ENCODE measurements around the gene GALNT13. TPM values are rescaled to one million over a fixed set of nuclear protein-coding genes. Genes with fewer than 3 reads are reported as not detected.

Gene GALNT13
- total and polyA plus RNA-seq, 10 of the 15 experiments (the other 5 are each of a cell fraction or from before 2014, with no cell fraction given), result 0.04 TPM; not detected in 9

DNA sequence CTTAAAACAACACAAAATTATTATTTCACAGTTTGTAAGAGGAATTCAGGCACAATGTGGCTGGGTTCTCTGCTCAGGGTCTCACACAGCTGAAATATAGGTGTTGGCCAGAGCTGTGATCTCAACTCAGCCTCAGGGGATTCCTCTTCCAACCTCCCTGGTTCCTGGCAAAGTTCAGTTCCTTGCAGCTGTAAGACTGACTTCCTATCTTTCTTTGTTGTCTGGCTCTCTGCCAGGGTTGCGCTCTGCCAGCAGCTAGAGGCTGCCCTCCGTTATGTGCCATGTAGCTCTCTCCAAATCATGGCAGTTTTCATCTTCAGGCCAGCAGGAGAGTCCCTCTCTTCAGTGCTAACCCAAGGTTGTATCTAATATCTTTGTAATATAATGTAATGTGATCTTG is 554.3 kb downstream of the GALNT13 start (continued):
- TF ChIP-seq, protein P1, sequence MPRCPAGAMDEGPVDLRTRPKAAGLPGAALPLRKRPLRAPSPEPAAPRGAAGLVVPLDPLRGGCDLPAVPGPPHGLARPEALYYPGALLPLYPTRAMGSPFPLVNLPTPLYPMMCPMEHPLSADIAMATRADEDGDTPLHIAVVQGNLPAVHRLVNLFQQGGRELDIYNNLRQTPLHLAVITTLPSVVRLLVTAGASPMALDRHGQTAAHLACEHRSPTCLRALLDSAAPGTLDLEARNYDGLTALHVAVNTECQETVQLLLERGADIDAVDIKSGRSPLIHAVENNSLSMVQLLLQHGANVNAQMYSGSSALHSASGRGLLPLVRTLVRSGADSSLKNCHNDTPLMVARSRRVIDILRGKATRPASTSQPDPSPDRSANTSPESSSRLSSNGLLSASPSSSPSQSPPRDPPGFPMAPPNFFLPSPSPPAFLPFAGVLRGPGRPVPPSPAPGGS (IDR thresholded peaks at IDR 0.05; ENCODE audit: borderline replicate concordance, insufficient read depth, low read depth, low read length, poor library complexity, severe bottlenecking), result no peak

GRCh38 chr2:154427453-154427852 is 555.7 kb downstream of the GALNT13 start:
- Histone ChIP-seq H3K36me3 (ENCODE audit: control insufficient read depth in 2 of 2, insufficient read depth in 2 of 2, low read length in 1 of 2) (no peaks in the 10 kb centered on the region), H3K9ac (ENCODE audit: control insufficient read depth, insufficient read depth, low read length) (no peak overlapping the region), H2AFZ (ENCODE audit: control insufficient read depth, low read depth, low read length) (no peak overlapping the region), H3K27me3 (replicated peaks in 1 of 2; ENCODE audit: control insufficient read depth in 2 of 2, insufficient read depth in 2 of 2, low read length in 1 of 2) (no peaks in the 10 kb centered on the region), H3K4me3 (no peak overlapping the region), H3K4me1 (ENCODE audit: control insufficient read depth, insufficient read depth, low read length) (no peaks in the 10 kb centered on the region), H4K20me1 (ENCODE audit: control insufficient read depth, insufficient read depth) (no peaks in the 10 kb centered on the region), H3K27ac (ENCODE audit: control insufficient read depth, insufficient read depth) (no peak overlapping the region), H3K4me2 (ENCODE audit: control insufficient read depth, insufficient read depth) (no peak overlapping the region), H3K9me3 (replicated peaks; ENCODE audit: control insufficient read depth, insufficient read depth, low read length) (no peaks in the 10 kb centered on the region), H3K79me2 (ENCODE audit: control insufficient read depth, insufficient read depth, low read length) (no peaks in the 10 kb centered on the region)
- intact Hi-C loops (cut with micrococcal nuclease; ENCODE audit: unreplicated experiment), result no loop called here
- ATAC-seq (no peak), FAIRE-seq (no peak), DNase-seq (ENCODE audit: low read depth, low spot score) (no peak)
- RAD21 ChIA-PET (ENCODE audit: unreplicated experiment), result no interaction called here
- POLR2A ChIA-PET, result no interaction called here
- SMC1A ChIA-PET (ENCODE audit: uncharacterized antibody, unreplicated experiment), result no interaction called here
- in situ Hi-C loops (cut with MboI), result loop anchor here (25.0 kb wide), 1 partner anchor 810 kb away; no protein-coding TSS in a partner anchor
- TF ChIP-seq RBBP5 (conservative IDR thresholded peaks at IDR 0.05) (no peak), BACH1 (IDR thresholded peaks at IDR 0.05; ENCODE audit: borderline replicate concordance) (no peak), HDAC2 (IDR thresholded peaks at IDR 0.05) (no peak), RAD21 (IDR thresholded peaks at IDR 0.05; ENCODE audit: insufficient read depth, low read depth, low read length) (no peak), SPI1 (IDR thresholded peaks at IDR 0.05; ENCODE audit: borderline replicate concordance, insufficient read depth, low read depth, low read length) (no peak), CHD4 (IDR thresholded peaks at IDR 0.05) (no peak), REST (IDR thresholded peaks at IDR 0.05; ENCODE audit: low read depth, low read length) (no peak), ZNF207 (IDR thresholded peaks at IDR 0.05; ENCODE audit: borderline replicate concordance) (no peak), ZSCAN29 (IDR thresholded peaks at IDR 0.05) (no peak)
- TF ChIP-seq, protein P1 (IDR thresholded peaks at IDR 0.05; ENCODE audit: borderline replicate concordance, insufficient read depth, low read depth, low read length, poor library complexity, severe bottlenecking), result no peak
- TF ChIP-seq, protein P2, sequence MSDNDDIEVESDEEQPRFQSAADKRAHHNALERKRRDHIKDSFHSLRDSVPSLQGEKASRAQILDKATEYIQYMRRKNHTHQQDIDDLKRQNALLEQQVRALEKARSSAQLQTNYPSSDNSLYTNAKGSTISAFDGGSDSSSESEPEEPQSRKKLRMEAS (IDR thresholded peaks at IDR 0.05; ENCODE audit: low read depth, low read length), result no peak
- no TSS peak for BruUV-seq (replicated peaks)
- CTCF ChIA-PET, result interaction anchor here (0.7 kb wide), 1 partner anchor 20 kb away, joined by 3 read pairs; no protein-coding TSS in a partner anchor
- WGBS (ENCODE audit: insufficient coverage, insufficient replicate concordance, low lambda C conversion rate, missing lambda C conversion rate), result 23% methylated on average over 2 of the region's 2 CpGs

Data from GM12878 (cell line).